ENCODE data around the gene KYAT1. TPM values are rescaled to one million over a fixed set of nuclear protein-coding genes. Genes with fewer than 3 reads are reported as not detected.

Gene KYAT1
- total RNA-seq, 3 donors from 2014 or later (not counting 1 experiment from before 2014, with no cell fraction given) = 8.9 to 11.3 (median 9.1) TPM

GRCh38 chr9:128893354-128893753 is 11.6 kb upstream of the KYAT1 start:
- H3K36me3 Mint-ChIP-seq = no peaks in the 10 kb centered on the region
- Histone ChIP-seq H3K36me3 (ENCODE audit: control insufficient read depth, insufficient read depth, low read length) (peaks cover 45% of the 10 kb centered on the region), H3K4me1 (ENCODE audit: control insufficient read depth, insufficient read depth, low read length) (peaks cover 69% of the 10 kb centered on the region), H3K27me3 (ENCODE audit: control insufficient read depth, insufficient read depth, low read length) (no peaks in the 10 kb centered on the region), H3K4me3 (ENCODE audit: low read length) (no peak overlapping the region), H3K27ac (ENCODE audit: low read length) (peak overlapping the region; percentile 74), H3K9me3 (ENCODE audit: control insufficient read depth, insufficient read depth, low read length) (no peaks in the 10 kb centered on the region)
- TF ChIP-seq, protein P1, sequence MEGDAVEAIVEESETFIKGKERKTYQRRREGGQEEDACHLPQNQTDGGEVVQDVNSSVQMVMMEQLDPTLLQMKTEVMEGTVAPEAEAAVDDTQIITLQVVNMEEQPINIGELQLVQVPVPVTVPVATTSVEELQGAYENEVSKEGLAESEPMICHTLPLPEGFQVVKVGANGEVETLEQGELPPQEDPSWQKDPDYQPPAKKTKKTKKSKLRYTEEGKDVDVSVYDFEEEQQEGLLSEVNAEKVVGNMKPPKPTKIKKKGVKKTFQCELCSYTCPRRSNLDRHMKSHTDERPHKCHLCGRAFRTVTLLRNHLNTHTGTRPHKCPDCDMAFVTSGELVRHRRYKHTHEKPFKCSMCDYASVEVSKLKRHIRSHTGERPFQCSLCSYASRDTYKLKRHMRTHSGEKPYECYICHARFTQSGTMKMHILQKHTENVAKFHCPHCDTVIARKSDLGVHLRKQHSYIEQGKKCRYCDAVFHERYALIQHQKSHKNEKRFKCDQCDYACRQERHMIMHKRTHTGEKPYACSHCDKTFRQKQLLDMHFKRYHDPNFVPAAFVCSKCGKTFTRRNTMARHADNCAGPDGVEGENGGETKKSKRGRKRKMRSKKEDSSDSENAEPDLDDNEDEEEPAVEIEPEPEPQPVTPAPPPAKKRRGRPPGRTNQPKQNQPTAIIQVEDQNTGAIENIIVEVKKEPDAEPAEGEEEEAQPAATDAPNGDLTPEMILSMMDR (IDR thresholded peaks at IDR 0.05) = no peak
- DNase-seq (no peak), ATAC-seq (peak in 1 of 3 donors; percentile 24)
- H3K4me3 Mint-ChIP-seq = peak overlapping the region; percentile 38
- H3K9me3 Mint-ChIP-seq = no peaks in the 10 kb centered on the region
- intact Hi-C loops (cut with micrococcal nuclease) = no loop called here
- peaks cover 47 to 68% of the 10 kb centered on the region in 2 donors for H3K4me1 Mint-ChIP-seq
- H3K27me3 Mint-ChIP-seq (ENCODE audit: low read depth in 2 of 2) = no peaks in the 10 kb centered on the region
- 73% methylated on average over 4 of the region's 8 CpGs for WGBS (ENCODE audit: insufficient coverage)
- peak overlapping the region; percentile 85 to 95 for H3K27ac Mint-ChIP-seq

- H3K4me3 Mint-ChIP-seq = peak overlapping the region; percentile 42
Observed at GRCh38 chr9:128892221-128892921, 10.6 kb upstream of the KYAT1 start.

GRCh38 chr9:128891321-128892220 is 9.8 kb upstream of the KYAT1 start:
- peak; percentile 37 to 50 (median 47) for ATAC-seq
- no peaks in the 10 kb centered on the region for H3K9me3 Mint-ChIP-seq
- intact Hi-C loops (cut with micrococcal nuclease) = loop anchor here (1.0 kb wide), 1 partner anchor 11 kb away; no protein-coding TSS in a partner anchor
- no peaks in the 10 kb centered on the region for H3K36me3 Mint-ChIP-seq
- no peaks in the 10 kb centered on the region for H3K27me3 Mint-ChIP-seq (ENCODE audit: low read depth in 2 of 2)
- H3K9me3 ChIP-seq (ENCODE audit: control insufficient read depth, insufficient read depth, low read length) = no peaks in the 10 kb centered on the region
- TF ChIP-seq, protein P1 (IDR thresholded peaks at IDR 0.05) = no peak
- peaks cover 50% of the 10 kb centered on the region for H3K36me3 ChIP-seq (ENCODE audit: control insufficient read depth, insufficient read depth, low read length)
- peaks cover 58% of the 10 kb centered on the region for H3K4me1 ChIP-seq (ENCODE audit: control insufficient read depth, insufficient read depth, low read length)
- peak overlapping the region; percentile 74 for H3K27ac ChIP-seq (ENCODE audit: low read length)
- WGBS (ENCODE audit: insufficient coverage) = 87% methylated on average over 15 of the region's 15 CpGs
- DNase-seq = peak in 1 of 2 donors; percentile 31
- no peak overlapping the region for H3K4me3 ChIP-seq (ENCODE audit: low read length)
- peaks cover 41 to 59% of the 10 kb centered on the region in 2 donors for H3K4me1 Mint-ChIP-seq
- peak overlapping the region; percentile 85 to 95 for H3K27ac Mint-ChIP-seq
- H3K4me3 Mint-ChIP-seq = peak overlapping the region; percentile 25
- no peaks in the 10 kb centered on the region for H3K27me3 ChIP-seq (ENCODE audit: control insufficient read depth, insufficient read depth, low read length)

More at GRCh38 chr9:128892221-128892921, 10.6 kb upstream of the KYAT1 start:
- no peaks in the 10 kb centered on the region for H3K9me3 Mint-ChIP-seq
- WGBS (ENCODE audit: insufficient coverage) = 77% methylated on average over 17 of the region's 17 CpGs
- Histone ChIP-seq H3K27me3 (ENCODE audit: control insufficient read depth, insufficient read depth, low read length) (no peaks in the 10 kb centered on the region), H3K4me1 (ENCODE audit: control insufficient read depth, insufficient read depth, low read length) (peaks cover 64% of the 10 kb centered on the region), H3K9me3 (ENCODE audit: control insufficient read depth, insufficient read depth, low read length) (no peaks in the 10 kb centered on the region), H3K4me3 (ENCODE audit: low read length) (no peak overlapping the region), H3K27ac (ENCODE audit: low read length) (peak overlapping the region; percentile 74), H3K36me3 (ENCODE audit: control insufficient read depth, insufficient read depth, low read length) (peaks cover 49% of the 10 kb centered on the region)
- peak overlapping the region; percentile 85 to 95 for H3K27ac Mint-ChIP-seq
- DNase-seq (peak; percentile 33 to 58), ATAC-seq (peak; percentile 84 to 89 (median 89))
- intact Hi-C loops (cut with micrococcal nuclease) = loop anchor here (1.0 kb wide), 1 partner anchor 10 kb away; no protein-coding TSS in a partner anchor
- TF ChIP-seq, protein P1 (IDR thresholded peaks at IDR 0.05) = no peak
- no peaks in the 10 kb centered on the region for H3K27me3 Mint-ChIP-seq (ENCODE audit: low read depth in 2 of 2)
- no peaks in the 10 kb centered on the region for H3K36me3 Mint-ChIP-seq
- H3K4me1 Mint-ChIP-seq = peaks cover 46 to 64% of the 10 kb centered on the region in 2 donors

Data from natural killer cell (primary cell).